HAP-1 (cell line): Measurements from ENCODE around the gene GRXCR1.

Source experiments
- DNase-seq, 2 experiments: peaks; one replicate each; pipeline ENCODE4 v3.0.0-alpha.2; 2016 to 2020; ENCODE audit warnings: low spot score in 2 of 2
- H3K27me3 ChIP-seq: fragments of 250-450 bp; sonication (Bioruptor Pico); 2 replicates; pipeline ENCODE4 v1.5.1; 2020; ENCODE audit warnings: low read depth, mild to moderate bottlenecking, moderate library complexity
- H3K36me3 ChIP-seq: fragments of 250-450 bp; sonication (Bioruptor Pico); replicated peaks from 2 replicates; pipeline ENCODE4 v1.5.1; 2020; ENCODE audit warnings: mild to moderate bottlenecking
- H3K4me1 ChIP-seq: fragments of 250-450 bp; sonication (Bioruptor Pico); 2 replicates; pipeline ENCODE4 v1.5.1; 2020; ENCODE audit warnings: mild to moderate bottlenecking
- H3K4me3 ChIP-seq: fragments of 250-450 bp; sonication (Bioruptor Pico); 2 replicates; pipeline ENCODE4 v1.5.1; 2020; ENCODE audit warnings: mild to moderate bottlenecking, moderate library complexity
- H3K9me3 ChIP-seq: fragments of 250-450 bp; sonication (Bioruptor Pico); 2 replicates; pipeline ENCODE4 v1.5.1; 2020; ENCODE audit warnings: mild to moderate bottlenecking, moderate library complexity
- in situ Hi-C: fragments of 300-500 bp; cut with MboI; formaldehyde crosslinking; loops from 3 replicates; pipeline ENCODE4 v1.14.3; 2020; ENCODE audit warnings: low sequenced_read_pairs, inconsistent platforms, mixed read lengths

GRXCR1 gene

DNA sequence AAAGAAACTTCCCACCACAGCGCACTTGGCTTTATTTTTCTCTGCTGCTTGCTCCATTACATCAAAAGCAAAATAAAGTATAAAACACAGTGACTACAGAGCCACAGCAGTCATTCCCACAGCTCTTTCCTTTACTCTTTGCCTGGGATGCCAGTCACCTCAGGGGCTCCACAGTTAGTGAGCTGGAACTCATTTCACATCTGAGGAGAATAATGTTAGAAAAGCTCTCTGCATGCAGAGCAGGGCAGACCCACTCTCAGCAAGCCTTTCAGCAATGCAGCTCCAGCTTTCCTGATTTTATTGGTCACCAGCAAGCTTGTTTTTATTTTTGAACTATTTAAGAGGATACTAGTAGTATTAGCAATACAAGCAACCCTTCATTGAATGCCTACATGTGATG lies 13.8 kb downstream of the GRXCR1 start:
- Histone ChIP-seq H3K27me3 (no peaks in the 10 kb centered on the region), H3K9me3 (no peaks in the 10 kb centered on the region), H3K4me3 (no peak overlapping the region), H3K4me1 (no peaks in the 10 kb centered on the region), H3K36me3 (no peaks in the 10 kb centered on the region)
- no peak for DNase-seq
- in situ Hi-C loops: no loop called here

DNA sequence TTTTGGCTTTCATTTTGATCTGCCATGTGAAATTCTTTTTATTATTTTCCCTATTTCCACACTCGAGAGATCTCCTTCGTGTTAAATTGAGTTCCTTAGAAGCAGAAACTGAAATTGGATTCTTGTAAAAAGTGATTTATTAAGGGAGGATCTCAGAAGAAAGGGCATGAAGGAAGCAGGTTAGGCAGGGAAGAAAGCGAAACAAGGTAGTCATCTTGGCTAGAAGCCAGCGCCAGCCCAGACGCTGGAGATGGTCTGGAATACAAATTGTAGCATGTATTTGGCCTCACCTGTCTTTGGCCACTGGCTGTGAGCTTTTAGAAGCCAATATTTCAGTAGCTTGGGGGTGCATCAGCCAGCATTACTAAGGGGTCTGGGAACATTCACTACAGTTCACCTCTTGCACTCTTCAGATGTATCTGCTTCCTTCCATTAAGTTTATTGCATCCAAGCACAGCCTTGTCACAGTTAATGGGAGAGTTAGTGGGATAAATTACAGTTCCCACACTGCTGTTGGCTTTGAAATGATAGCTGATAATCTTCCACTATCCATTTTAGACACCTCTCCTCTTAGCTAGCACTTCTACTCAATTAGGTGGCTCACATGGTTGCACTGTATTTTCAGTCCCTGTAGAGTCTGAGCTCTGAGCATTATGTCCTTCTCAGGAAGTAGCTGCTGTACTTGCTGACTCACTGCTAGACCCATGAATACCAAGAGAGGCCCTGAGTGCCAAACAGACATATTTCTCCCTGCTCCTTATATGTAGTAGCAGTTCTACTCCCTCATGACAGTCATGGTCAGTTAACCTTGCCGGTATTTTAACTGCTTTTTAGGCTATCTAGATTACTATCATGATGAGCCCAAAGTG lies 14.6 kb downstream of the GRXCR1 start:
- H3K9me3 ChIP-seq: no peaks in the 10 kb centered on the region
- H3K36me3 ChIP-seq: no peaks in the 10 kb centered on the region
- no peaks in the 10 kb centered on the region for H3K4me1 ChIP-seq
- H3K27me3 ChIP-seq: no peaks in the 10 kb centered on the region
- no peak overlapping the region for H3K4me3 ChIP-seq
- no peak for DNase-seq
- in situ Hi-C loops: no loop called here

DNA sequence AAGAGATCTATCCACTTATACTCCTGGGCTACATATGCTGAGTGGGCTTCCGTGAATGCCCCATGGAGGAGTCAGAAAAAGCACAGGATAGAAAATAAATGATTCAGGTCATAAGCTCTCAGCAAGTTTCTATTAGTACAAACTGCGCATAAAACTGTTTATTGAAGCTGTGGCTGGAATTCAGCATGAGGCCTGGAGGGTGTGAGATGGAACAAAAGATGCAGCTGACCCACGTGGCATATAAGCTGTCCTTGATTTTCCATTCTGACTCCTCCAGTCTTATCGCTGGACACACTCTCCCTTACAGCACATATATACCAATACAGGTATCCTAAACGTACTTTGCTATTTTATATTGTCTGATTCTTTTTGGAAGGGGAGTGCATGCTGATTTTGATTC lies 17.9 kb downstream of the GRXCR1 start:
- H3K27me3 ChIP-seq: no peaks in the 10 kb centered on the region
- H3K4me3 ChIP-seq: no peak overlapping the region
- in situ Hi-C loops: no loop called here

DNA sequence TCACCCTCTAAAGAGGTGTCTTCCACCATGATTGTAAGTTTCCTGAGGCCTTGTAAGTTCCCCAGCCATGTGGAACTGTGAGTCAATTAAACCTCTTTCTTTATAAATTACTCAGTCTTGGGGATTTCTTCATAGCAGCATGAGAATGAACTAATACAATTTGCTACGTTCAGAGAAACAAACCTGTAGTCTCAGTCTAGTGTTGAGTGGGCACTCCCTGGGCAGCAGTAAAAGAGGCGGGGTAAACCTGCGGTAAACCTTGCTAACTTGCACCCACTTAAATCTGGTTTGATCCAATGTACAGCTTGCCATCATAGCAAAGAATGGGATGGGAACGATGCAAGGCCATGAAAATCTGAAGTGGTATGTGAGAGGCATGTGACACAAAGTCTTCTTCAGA lies 22.4 kb downstream of the GRXCR1 start:
- H3K9me3 ChIP-seq: no peaks in the 10 kb centered on the region
- H3K4me3 ChIP-seq: no peak overlapping the region
- H3K27me3 ChIP-seq: no peaks in the 10 kb centered on the region
- DNase-seq: no peak
- in situ Hi-C loops: no loop called here
- H3K36me3 ChIP-seq: no peaks in the 10 kb centered on the region
- H3K4me1 ChIP-seq: no peaks in the 10 kb centered on the region

More for the DNA sequence above, 17.9 kb downstream of the GRXCR1 start:
- no peak for DNase-seq
- no peaks in the 10 kb centered on the region for H3K4me1 ChIP-seq
- no peaks in the 10 kb centered on the region for H3K36me3 ChIP-seq
- no peaks in the 10 kb centered on the region for H3K9me3 ChIP-seq

DNA sequence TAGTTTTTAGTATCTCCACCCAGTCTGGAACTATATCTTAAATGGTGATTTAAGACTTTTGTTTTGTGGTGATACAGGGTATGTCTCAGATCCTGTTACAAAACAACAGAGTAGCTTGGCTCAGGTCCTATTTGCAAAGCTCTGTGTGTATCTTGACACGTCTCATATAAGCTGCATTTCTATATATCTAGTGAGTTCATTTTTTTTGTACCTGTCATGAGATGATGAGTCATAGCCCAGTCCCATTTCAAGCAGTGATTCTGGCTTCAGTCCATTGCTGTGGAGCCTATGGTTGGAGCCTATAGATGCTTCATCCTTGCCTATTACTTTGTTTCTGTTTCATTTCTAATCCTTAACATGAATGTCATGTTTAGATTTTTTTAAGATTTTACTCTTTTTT lies 23.0 kb downstream of the GRXCR1 start:
- Histone ChIP-seq H3K27me3 (no peaks in the 10 kb centered on the region), H3K9me3 (no peaks in the 10 kb centered on the region), H3K4me1 (no peaks in the 10 kb centered on the region), H3K4me3 (no peak overlapping the region), H3K36me3 (no peaks in the 10 kb centered on the region)
- DNase-seq: no peak
- in situ Hi-C loops: no loop called here

DNA sequence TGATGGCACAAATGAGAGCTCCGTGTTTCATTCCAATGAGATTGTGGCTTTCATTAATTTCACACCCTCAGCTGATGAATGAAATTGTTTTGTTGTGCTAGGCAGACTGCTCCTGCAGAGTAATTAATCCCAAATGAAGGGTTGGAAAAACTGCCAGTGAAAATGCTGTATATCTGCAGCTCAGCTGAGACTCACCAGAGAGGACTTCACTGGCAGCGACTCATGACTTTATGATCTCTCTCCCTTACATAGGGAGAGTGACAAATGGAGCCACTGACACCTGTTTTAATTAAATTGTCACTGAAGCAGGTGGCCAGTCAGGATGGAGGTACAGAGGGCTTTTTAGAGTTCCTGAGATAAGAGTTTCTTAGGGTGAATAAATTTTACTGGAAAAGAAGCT lies 24.8 kb downstream of the GRXCR1 start:
- H3K4me3 ChIP-seq: no peak overlapping the region
- DNase-seq: no peak
- no peaks in the 10 kb centered on the region for H3K27me3 ChIP-seq
- H3K9me3 ChIP-seq: no peaks in the 10 kb centered on the region
- in situ Hi-C loops: no loop called here
- H3K36me3 ChIP-seq: no peaks in the 10 kb centered on the region
- no peaks in the 10 kb centered on the region for H3K4me1 ChIP-seq

DNA sequence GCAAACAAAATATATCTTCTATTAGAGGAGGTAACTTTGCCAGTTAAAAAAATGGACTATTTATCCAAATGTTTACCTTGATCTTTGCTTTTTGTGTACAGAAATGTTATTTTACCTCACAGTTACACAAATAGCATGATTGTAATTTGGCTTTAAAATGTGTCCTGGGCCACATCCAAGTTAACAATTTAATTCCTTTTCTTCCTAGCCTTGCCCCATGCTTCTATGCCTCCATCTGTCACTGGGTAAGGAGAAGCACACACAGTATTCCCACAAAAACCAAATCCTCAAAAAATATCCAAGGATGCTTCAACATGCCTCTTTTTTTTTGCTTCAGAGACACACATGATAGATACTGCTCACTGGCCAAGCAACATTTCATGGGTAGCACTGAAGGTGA lies 30.9 kb downstream of the GRXCR1 start:
- DNase-seq: no peak
- no peaks in the 10 kb centered on the region for H3K9me3 ChIP-seq
- in situ Hi-C loops: no loop called here
- no peaks in the 10 kb centered on the region for H3K36me3 ChIP-seq
- H3K27me3 ChIP-seq: 0 out of 2 replicates have a peak, but pooled peaks cover 2% of the 10 kb centered on the region
- no peak overlapping the region for H3K4me3 ChIP-seq
- H3K4me1 ChIP-seq: no peaks in the 10 kb centered on the region

DNA sequence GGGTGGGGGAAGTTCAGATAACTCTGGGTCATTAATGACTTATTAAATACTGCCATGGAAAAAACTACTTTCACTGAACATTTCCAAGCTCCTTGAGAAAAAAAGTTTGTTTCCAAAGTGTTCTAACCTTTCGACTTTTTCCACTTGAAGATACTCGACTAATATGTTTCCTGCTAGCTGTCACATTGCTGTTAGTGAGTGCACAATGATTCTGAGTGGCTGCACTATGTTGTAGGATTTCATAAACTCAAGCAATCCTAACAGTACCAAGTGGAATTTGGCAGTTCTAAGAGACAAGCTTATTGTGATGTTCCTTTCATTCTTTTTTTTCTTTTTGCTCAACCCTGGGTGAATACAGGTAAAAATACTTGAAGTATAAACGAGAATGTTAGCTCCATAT lies 33.4 kb downstream of the GRXCR1 start:
- Histone ChIP-seq H3K9me3 (no peaks in the 10 kb centered on the region), H3K4me1 (no peaks in the 10 kb centered on the region), H3K4me3 (no peak overlapping the region), H3K27me3 (0 out of 2 replicates have a peak, but pooled peaks cover 2% of the 10 kb centered on the region), H3K36me3 (no peaks in the 10 kb centered on the region)
- no peak for DNase-seq
- in situ Hi-C loops: no loop called here

DNA sequence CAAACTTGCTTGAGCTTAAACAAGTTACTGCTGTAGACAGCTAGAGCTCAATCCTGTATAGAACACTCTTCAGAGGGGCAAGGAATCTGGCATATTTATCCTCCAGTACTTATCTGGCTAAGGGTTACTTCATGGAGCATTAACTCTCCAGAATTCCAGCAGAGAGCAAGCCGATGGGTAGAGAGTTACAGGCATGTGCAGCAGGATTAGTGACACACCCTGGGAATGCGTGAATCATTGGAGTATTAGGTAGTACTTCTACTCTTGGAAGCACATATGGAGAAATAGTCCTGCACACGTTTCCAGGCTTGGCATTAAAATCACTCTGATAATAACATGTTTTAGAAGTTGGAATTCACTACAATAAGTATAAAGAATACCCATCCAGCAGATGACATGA lies 35.4 kb downstream of the GRXCR1 start:
- DNase-seq: no peak
- Histone ChIP-seq H3K36me3 (no peaks in the 10 kb centered on the region), H3K27me3 (0 out of 2 replicates have a peak, but pooled peaks cover 2% of the 10 kb centered on the region), H3K4me1 (no peaks in the 10 kb centered on the region), H3K9me3 (no peaks in the 10 kb centered on the region), H3K4me3 (no peak overlapping the region)
- in situ Hi-C loops: no loop called here

DNA sequence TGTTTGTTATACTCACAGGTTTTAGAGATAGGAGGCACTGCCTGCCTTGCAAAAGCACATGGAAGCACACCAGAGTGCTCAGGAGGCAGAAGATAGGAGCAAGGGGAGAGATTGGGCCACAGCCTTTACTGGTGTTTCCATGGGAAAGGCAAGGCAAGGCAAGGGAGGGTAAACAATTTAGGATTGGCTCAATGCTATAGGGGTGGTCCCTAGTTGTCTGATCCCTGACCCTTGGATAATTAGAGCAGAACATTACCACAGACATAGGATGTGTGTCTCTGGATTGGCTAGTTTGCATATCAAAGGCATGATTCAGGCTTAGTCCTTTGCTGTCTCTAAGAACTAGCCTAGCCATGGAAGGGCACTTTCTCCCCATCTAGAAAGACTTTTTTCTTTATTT lies 36.1 kb downstream of the GRXCR1 start:
- no peaks in the 10 kb centered on the region for H3K9me3 ChIP-seq
- DNase-seq: no peak
- in situ Hi-C loops: no loop called here
- no peaks in the 10 kb centered on the region for H3K4me1 ChIP-seq
- 0 out of 2 replicates have a peak, but pooled peaks cover 2% of the 10 kb centered on the region for H3K27me3 ChIP-seq
- H3K4me3 ChIP-seq: no peak overlapping the region
- H3K36me3 ChIP-seq: no peaks in the 10 kb centered on the region

DNA sequence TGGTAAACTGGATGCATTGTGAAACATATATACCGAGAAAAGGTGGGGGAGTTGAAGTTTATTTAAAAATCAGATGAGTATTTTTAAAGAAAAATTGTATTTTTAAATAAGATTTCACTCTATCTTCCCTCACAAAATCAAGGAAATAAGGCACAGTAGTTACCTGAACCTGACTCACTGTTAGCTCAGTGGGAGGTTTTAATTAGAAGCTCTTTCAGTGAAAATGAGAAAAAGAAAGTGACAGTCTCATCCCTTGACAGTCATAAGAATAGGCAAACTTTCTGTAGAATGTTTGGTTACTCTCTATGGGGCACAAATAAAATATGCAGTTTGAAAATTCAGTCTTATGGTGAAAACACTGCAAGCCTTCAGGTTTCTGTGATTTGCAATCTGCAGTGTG lies 49.7 kb downstream of the GRXCR1 start:
- no peak for DNase-seq
- H3K36me3 ChIP-seq: no peaks in the 10 kb centered on the region
- no peaks in the 10 kb centered on the region for H3K27me3 ChIP-seq
- in situ Hi-C loops: no loop called here
- no peak overlapping the region for H3K4me3 ChIP-seq
- no peaks in the 10 kb centered on the region for H3K4me1 ChIP-seq
- no peaks in the 10 kb centered on the region for H3K9me3 ChIP-seq

DNA sequence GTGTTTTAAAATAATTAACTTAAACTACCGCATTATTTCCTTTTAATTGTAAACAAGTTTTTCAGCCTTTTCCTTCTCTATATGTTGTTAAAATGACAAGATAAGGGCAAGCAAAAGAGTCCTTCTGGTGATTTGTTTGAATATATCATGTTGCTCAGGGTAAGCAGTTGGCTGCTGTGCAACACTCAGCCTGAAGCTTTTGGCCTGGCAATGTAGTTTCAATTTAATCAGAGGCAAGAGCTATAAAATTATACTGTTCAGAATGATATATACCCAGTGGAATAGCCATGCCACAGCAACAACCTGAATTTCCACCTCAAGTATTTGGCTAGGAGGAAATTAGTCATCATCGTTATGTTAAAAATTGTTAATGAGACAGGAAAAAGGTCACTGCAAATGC lies 53.4 kb downstream of the GRXCR1 start:
- Histone ChIP-seq H3K4me1 (no peaks in the 10 kb centered on the region), H3K4me3 (no peak overlapping the region), H3K27me3 (no peaks in the 10 kb centered on the region), H3K36me3 (no peaks in the 10 kb centered on the region), H3K9me3 (no peaks in the 10 kb centered on the region)
- no peak for DNase-seq
- in situ Hi-C loops: no loop called here

DNA sequence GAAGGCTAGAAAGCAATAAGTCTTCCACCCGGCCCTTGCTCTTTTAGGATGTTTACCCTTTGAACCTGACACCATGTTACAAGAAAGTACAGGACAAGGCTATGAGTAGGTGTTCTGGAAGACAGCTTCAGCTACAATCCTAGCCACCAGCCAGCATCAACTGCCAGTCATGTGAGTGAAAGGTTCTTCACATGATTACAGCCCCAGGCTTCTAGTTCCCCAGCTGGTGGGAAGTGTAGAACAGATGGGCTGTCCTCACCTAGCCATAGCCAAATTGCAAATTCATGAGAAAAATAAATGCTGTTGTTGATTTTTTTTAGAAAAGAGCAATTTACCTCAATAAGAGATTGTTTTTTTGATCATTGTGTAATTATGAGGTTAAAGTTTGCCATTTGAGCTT lies 60.8 kb downstream of the GRXCR1 start:
- Histone ChIP-seq H3K36me3 (no peaks in the 10 kb centered on the region), H3K9me3 (no peaks in the 10 kb centered on the region), H3K4me1 (no peaks in the 10 kb centered on the region), H3K4me3 (no peak overlapping the region), H3K27me3 (no peaks in the 10 kb centered on the region; the same call in 1 of the 2 replicates)
- in situ Hi-C loops: no loop called here
- DNase-seq: no peak

DNA sequence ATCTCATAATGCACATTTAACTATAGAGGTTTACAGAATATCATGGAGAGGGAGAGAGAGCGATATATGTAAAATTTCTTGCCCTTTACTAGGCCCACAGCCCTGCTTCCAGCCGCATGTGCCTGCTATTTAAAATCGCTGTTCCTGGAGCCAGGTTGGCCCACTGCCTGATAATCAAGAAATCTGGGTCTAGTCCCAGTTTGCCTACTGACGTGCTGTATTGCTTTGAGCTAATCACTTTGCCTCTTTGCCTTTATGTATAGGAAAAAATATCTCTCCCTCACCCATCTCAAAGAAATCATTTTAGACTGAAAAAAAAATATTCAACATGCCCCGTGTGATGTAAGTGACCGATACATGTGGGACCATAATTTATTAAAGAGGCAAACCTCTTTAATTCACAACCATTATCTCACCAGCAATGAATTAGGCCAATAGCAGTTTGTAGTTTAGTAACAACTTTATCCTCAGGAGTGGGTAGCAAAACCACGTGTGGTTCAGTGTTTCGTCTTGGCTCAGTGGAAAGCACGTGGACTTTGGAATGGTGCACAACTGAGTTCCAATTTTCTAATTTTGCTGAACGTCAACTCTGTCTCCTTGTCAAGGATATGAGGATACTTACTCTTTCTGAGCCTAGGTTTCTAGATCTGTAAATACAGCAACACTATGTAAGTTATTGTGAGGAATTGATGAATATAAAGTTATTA lies 62.6 kb downstream of the GRXCR1 start:
- Histone ChIP-seq H3K36me3 (no peaks in the 10 kb centered on the region), H3K9me3 (no peaks in the 10 kb centered on the region), H3K27me3 (no peaks in the 10 kb centered on the region; the same call in 1 of the 2 replicates), H3K4me1 (no peaks in the 10 kb centered on the region), H3K4me3 (no peak overlapping the region)
- no peak for DNase-seq
- in situ Hi-C loops: no loop called here
